Parathyroid adenoma (tissue), 2 donors: Measurements from ENCODE around the gene C16orf87.
A peak's percentile ranks its signal among the peaks of the same experiment; 100 is the strongest.

Source experiments
- H2AFZ ChIP-seq: fragments of 300-600 bp; sonication (generic); one replicate; pipeline ENCODE4 v1.7.0; 2017; ENCODE audit warnings: antibody characterized with exemption, mild to moderate bottlenecking
- H3K27ac ChIP-seq: fragments of 300-600 bp; sonication (generic); one replicate; pipeline ENCODE4 v1.7.0; 2017
- H3K27me3 ChIP-seq: fragments of 300-600 bp; sonication (generic); one replicate; pipeline ENCODE4 v1.7.0; 2017; ENCODE audit warnings: low read length; ENCODE audit not compliant: control insufficient read depth, insufficient read depth
- H3K36me3 ChIP-seq: fragments of 300-600 bp; sonication (generic); one replicate; pipeline ENCODE4 v1.7.0; 2017; ENCODE audit warnings: low read length; ENCODE audit not compliant: control insufficient read depth, insufficient read depth
- H3K4me1 ChIP-seq: fragments of 300-600 bp; sonication (generic); one replicate; pipeline ENCODE4 v1.7.0; 2017; ENCODE audit warnings: control low read depth
- H3K4me2 ChIP-seq: fragments of 300-600 bp; sonication (generic); one replicate; pipeline ENCODE4 v1.7.0; 2017; ENCODE audit warnings: low read length
- H3K4me3 ChIP-seq: fragments of 300-600 bp; sonication (generic); one replicate; pipeline ENCODE4 v1.7.0; 2017; ENCODE audit warnings: low read depth, low read length
- H3K79me2 ChIP-seq: fragments of 300-600 bp; sonication (generic); one replicate; pipeline ENCODE4 v1.7.0; 2017; ENCODE audit warnings: control low read depth
- H3K9ac ChIP-seq: fragments of 300-600 bp; sonication (generic); one replicate; pipeline ENCODE4 v1.7.0; 2017; ENCODE audit warnings: mild to moderate bottlenecking
- H3K9me3 ChIP-seq: fragments of 300-600 bp; sonication (generic); one replicate; pipeline ENCODE4 v1.7.0; 2017; ENCODE audit warnings: low read length; ENCODE audit not compliant: control insufficient read depth
- CTCF ChIP-seq: fragments of 300-600 bp; sonication (generic); IDR thresholded peaks from one replicate; pipeline ENCODE4 v1.7.0; 2017; ENCODE audit warnings: antibody characterized with exemption, mild to moderate bottlenecking
- donor health status: primary hyperparathyroidism.

Gene C16orf87

GRCh38 chr16:46866286-46866685 is 35.3 kb upstream of the C16orf87 start:
- H3K27me3 ChIP-seq, result no peaks in the 10 kb centered on the region
- no peaks in the 10 kb centered on the region for H3K9me3 ChIP-seq
- no peak for TF ChIP-seq CTCF
- no peak overlapping the region for H3K9ac ChIP-seq
- no peaks in the 10 kb centered on the region for H3K36me3 ChIP-seq
- no peak overlapping the region for H2AFZ ChIP-seq
- H3K4me3 ChIP-seq, result no peak overlapping the region
- H3K4me1 ChIP-seq, result peaks cover 7% of the 10 kb centered on the region
- H3K4me2 ChIP-seq, result no peak overlapping the region
- H3K27ac ChIP-seq, result no peak overlapping the region
- no peaks in the 10 kb centered on the region for H3K79me2 ChIP-seq

- no peak overlapping the region for H3K27ac ChIP-seq
- no peaks in the 10 kb centered on the region for H3K79me2 ChIP-seq
- no peak for TF ChIP-seq CTCF
- no peaks in the 10 kb centered on the region for H3K4me1 ChIP-seq
- no peak overlapping the region for H3K4me2 ChIP-seq
- H2AFZ ChIP-seq, result peak overlapping the region; percentile 1
- H3K4me3 ChIP-seq, result no peak overlapping the region
- no peaks in the 10 kb centered on the region for H3K36me3 ChIP-seq
- no peaks in the 10 kb centered on the region for H3K9me3 ChIP-seq
- no peaks in the 10 kb centered on the region for H3K27me3 ChIP-seq
- no peak overlapping the region for H3K9ac ChIP-seq
These were observed 31.8 kb upstream of the C16orf87 start for GRCh38 chr16:46862555-46863447.

GRCh38 chr16:46859719-46860152 is 28.8 kb upstream of the C16orf87 start:
- H3K27ac ChIP-seq, result no peak overlapping the region
- no peaks in the 10 kb centered on the region for H3K36me3 ChIP-seq
- no peak for TF ChIP-seq CTCF
- H2AFZ ChIP-seq, result no peak overlapping the region
- H3K4me3 ChIP-seq, result no peak overlapping the region
- H3K9me3 ChIP-seq, result no peaks in the 10 kb centered on the region
- H3K9ac ChIP-seq, result no peak overlapping the region
- no peaks in the 10 kb centered on the region for H3K4me1 ChIP-seq
- H3K4me2 ChIP-seq, result no peak overlapping the region
- no peaks in the 10 kb centered on the region for H3K27me3 ChIP-seq
- no peaks in the 10 kb centered on the region for H3K79me2 ChIP-seq

- no peak overlapping the region for H3K9ac ChIP-seq
These were observed 27.2 kb upstream of the C16orf87 start for GRCh38 chr16:46858151-46858550.

More at GRCh38 chr16:46858151-46858550, 27.2 kb upstream of the C16orf87 start:
- H3K9me3 ChIP-seq, result no peaks in the 10 kb centered on the region
- no peak overlapping the region for H2AFZ ChIP-seq
- no peaks in the 10 kb centered on the region for H3K79me2 ChIP-seq
- no peak overlapping the region for H3K27ac ChIP-seq
- H3K4me1 ChIP-seq, result no peaks in the 10 kb centered on the region
- no peak overlapping the region for H3K4me2 ChIP-seq
- no peaks in the 10 kb centered on the region for H3K27me3 ChIP-seq
- H3K4me3 ChIP-seq, result no peak overlapping the region
- TF ChIP-seq CTCF, result no peak
- H3K36me3 ChIP-seq, result no peaks in the 10 kb centered on the region
